Suprapubic skin (tissue), 4 donors: ENCODE data around the gene DACH2. TPM values are rescaled to one million over a fixed set of nuclear protein-coding genes. Genes with fewer than 3 reads are reported as not detected.

ENCODE experiments used
- DNase-seq, 2 donors: peaks; one replicate each; pipeline ENCODE4 v3.0.0-alpha.2; 2019; ENCODE audit warnings: low spot score in 2 of 2
- H3K27ac ChIP-seq: fragments of 200-600 bp; sonication (generic); one replicate; pipeline ENCODE4 v1.5.1; 2019
- H3K27me3 ChIP-seq: fragments of 200-600 bp; sonication (generic); one replicate; pipeline ENCODE4 v1.5.1; 2019
- H3K36me3 ChIP-seq: fragments of 200-600 bp; sonication (generic); one replicate; pipeline ENCODE4 v1.5.1; 2019
- H3K4me1 ChIP-seq: fragments of 200-600 bp; sonication (generic); one replicate; pipeline ENCODE4 v1.5.1; 2019
- H3K4me3 ChIP-seq: fragments of 200-600 bp; sonication (generic); one replicate; pipeline ENCODE4 v1.5.1; 2019; ENCODE audit warnings: mild to moderate bottlenecking
- H3K9me3 ChIP-seq: fragments of 200-600 bp; sonication (generic); one replicate; pipeline ENCODE4 v1.5.1; 2019
- EP300 ChIP-seq: sonication (generic); formaldehyde crosslinking; IDR thresholded peaks from one replicate; pipeline ENCODE4 v1.6.1; 2017; ENCODE audit warnings: antibody characterized with exemption
- POLR2A ChIP-seq, 2 donors: fragments of 450-650 bp; IDR thresholded peaks; one replicate each; pipeline ENCODE4 v1.6.1; 2017; ENCODE audit warnings: antibody characterized with exemption in 2 of 2, mild to moderate bottlenecking in 2 of 2, moderate library complexity in 2 of 2
- POLR2AphosphoS5 ChIP-seq, 3 donors: sonication (generic); formaldehyde crosslinking; IDR thresholded peaks; one replicate each; pipeline ENCODE4 v1.6.1; 2017; ENCODE audit warnings: antibody characterized with exemption in 3 of 3
- WGBS: methylation state at CpG from one replicate; pipeline ENCODE4 v1.1.5; 2018; 5-methylcytosine and 5-hydroxymethylcytosine counted together
- total RNA-seq, 4 donors: library from RNA; depleted of rRNA; stranded (reverse); fragments of >200 nt; gene quantifications; one replicate each; pipeline ENCODE4 v1.1.0, GENCODE V29; 2016
- TF ChIP-seq, protein P1 (sequence below), 2 donors: fragments of 200-600 bp in 1 of 2; fragments of 450-650 bp in 1 of 2; sonication (generic) in 1 of 2; IDR thresholded peaks; one replicate each; pipeline ENCODE4 v1.5.1; 2016 to 2019; ENCODE audit warnings: antibody characterized with exemption in 2 of 2, mild to moderate bottlenecking in 1 of 2, moderate library complexity in 1 of 2

DACH2 gene
- total RNA-seq, 4 donors from 2014 or later, result 0.25 to 0.32 TPM; not detected in 2

GRCh38 chrX:86379209-86379608 lies 231.0 kb downstream of the DACH2 start:
- Histone ChIP-seq H3K36me3 (no peaks in the 10 kb centered on the region), H3K4me3 (no peak overlapping the region), H3K4me1 (no peaks in the 10 kb centered on the region), H3K27ac (no peak overlapping the region), H3K27me3 (no peaks in the 10 kb centered on the region), H3K9me3 (no peaks in the 10 kb centered on the region)
- DNase-seq, result no peak
- TF ChIP-seq EP300 (no peak), POLR2A (IDR thresholded peaks at IDR 0.05) (no peak), POLR2AphosphoS5 (IDR thresholded peaks at IDR 0.05) (no peak)
- TF ChIP-seq, protein P1, sequence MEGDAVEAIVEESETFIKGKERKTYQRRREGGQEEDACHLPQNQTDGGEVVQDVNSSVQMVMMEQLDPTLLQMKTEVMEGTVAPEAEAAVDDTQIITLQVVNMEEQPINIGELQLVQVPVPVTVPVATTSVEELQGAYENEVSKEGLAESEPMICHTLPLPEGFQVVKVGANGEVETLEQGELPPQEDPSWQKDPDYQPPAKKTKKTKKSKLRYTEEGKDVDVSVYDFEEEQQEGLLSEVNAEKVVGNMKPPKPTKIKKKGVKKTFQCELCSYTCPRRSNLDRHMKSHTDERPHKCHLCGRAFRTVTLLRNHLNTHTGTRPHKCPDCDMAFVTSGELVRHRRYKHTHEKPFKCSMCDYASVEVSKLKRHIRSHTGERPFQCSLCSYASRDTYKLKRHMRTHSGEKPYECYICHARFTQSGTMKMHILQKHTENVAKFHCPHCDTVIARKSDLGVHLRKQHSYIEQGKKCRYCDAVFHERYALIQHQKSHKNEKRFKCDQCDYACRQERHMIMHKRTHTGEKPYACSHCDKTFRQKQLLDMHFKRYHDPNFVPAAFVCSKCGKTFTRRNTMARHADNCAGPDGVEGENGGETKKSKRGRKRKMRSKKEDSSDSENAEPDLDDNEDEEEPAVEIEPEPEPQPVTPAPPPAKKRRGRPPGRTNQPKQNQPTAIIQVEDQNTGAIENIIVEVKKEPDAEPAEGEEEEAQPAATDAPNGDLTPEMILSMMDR (IDR thresholded peaks at IDR 0.05), result no peak

- 36% methylated on average over 3 of the region's 3 CpGs for WGBS
These were observed 235.7 kb downstream of the DACH2 start for GRCh38 chrX:86383681-86384540.

DNA sequence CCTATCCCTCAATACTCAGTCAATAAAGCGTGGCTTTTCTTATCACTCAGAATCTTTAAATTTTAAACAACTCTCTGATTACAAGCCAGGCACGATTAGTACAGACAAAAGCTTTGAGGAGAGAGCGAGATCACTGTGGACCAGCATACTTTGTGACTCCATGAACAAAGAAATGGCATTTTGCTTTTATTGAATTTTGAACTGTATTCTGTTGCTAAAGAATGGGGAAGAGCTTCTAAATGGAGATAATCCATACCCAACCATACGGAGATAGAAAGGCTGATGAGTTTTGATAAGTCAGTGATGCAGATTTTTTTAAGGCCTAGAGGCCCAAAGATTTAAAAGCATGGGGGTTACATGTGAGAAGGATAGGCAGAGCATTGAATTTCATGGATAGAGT lies 259.1 kb downstream of the DACH2 start:
- H3K27me3 ChIP-seq, result no peaks in the 10 kb centered on the region
- no peaks in the 10 kb centered on the region for H3K36me3 ChIP-seq
- no peak for TF ChIP-seq EP300
- TF ChIP-seq POLR2AphosphoS5 (IDR thresholded peaks at IDR 0.05), result no peak
- no peak for TF ChIP-seq POLR2A (IDR thresholded peaks at IDR 0.05)
- TF ChIP-seq, protein P1 (IDR thresholded peaks at IDR 0.05), result no peak
- DNase-seq, result no peak
- no peaks in the 10 kb centered on the region for H3K9me3 ChIP-seq
- no peak overlapping the region for H3K4me3 ChIP-seq
- H3K27ac ChIP-seq, result no peak overlapping the region
- 66% methylated on average over 4 of the region's 4 CpGs for WGBS
- H3K4me1 ChIP-seq, result no peaks in the 10 kb centered on the region

More at GRCh38 chrX:86383681-86384540, 235.7 kb downstream of the DACH2 start:
- H3K4me1 ChIP-seq, result no peaks in the 10 kb centered on the region
- no peak for DNase-seq
- H3K27ac ChIP-seq, result no peak overlapping the region
- TF ChIP-seq, protein P1 (IDR thresholded peaks at IDR 0.05), result no peak
- no peak for TF ChIP-seq EP300
- TF ChIP-seq POLR2A (IDR thresholded peaks at IDR 0.05), result no peak
- no peaks in the 10 kb centered on the region for H3K27me3 ChIP-seq
- H3K9me3 ChIP-seq, result no peaks in the 10 kb centered on the region
- no peaks in the 10 kb centered on the region for H3K36me3 ChIP-seq
- no peak overlapping the region for H3K4me3 ChIP-seq

DNA sequence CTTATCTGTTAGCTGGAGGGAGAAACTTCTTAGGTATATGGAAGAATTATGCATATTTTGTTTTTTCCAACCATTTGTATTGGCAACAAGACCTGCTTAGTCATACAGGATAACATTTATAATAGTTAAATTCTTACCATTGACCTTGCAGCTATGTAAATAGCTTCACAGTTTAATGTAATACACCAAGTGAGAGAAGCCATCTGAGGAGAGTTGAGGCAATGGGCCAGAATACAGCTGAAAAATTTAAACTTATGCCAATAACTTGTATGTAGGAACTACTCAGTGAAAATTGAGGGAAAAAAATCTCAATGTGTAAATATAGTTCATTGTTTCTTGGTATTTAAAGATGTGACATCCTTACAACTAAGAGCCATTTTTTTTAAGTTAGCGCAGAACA lies 273.5 kb downstream of the DACH2 start:
- TF ChIP-seq POLR2A (IDR thresholded peaks at IDR 0.05) (no peak), EP300 (no peak), POLR2AphosphoS5 (IDR thresholded peaks at IDR 0.05) (no peak)
- TF ChIP-seq, protein P1 (IDR thresholded peaks at IDR 0.05), result no peak
- Histone ChIP-seq H3K9me3 (no peaks in the 10 kb centered on the region), H3K27ac (no peak overlapping the region), H3K27me3 (no peaks in the 10 kb centered on the region), H3K36me3 (no peaks in the 10 kb centered on the region), H3K4me1 (no peaks in the 10 kb centered on the region), H3K4me3 (no peak overlapping the region)
- WGBS, result 76% methylated on average over 1 of the region's 1 CpG
- DNase-seq, result no peak

DNA sequence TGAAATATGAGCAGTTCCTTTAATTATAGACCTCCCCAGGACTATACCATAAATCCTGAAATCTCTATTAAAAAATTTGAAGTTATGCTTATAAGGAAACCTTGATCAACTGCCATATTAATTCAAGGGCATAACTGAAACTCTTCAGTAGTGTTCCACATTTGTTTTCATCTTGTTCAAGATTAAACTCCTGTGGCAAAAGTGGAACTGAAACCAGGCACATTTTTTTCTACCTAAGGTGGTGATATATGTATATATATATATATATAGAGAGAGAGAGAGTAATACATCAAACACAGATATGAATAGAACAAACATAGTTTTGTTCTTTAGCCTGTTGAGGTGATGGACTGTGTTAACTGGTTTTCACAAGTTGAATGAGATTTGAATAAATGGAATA lies 287.9 kb downstream of the DACH2 start:
- no peak for DNase-seq
- H3K9me3 ChIP-seq, result no peaks in the 10 kb centered on the region
- TF ChIP-seq, protein P1 (IDR thresholded peaks at IDR 0.05), result no peak
- TF ChIP-seq EP300, result no peak
- TF ChIP-seq POLR2A (IDR thresholded peaks at IDR 0.05), result no peak
- no peak for TF ChIP-seq POLR2AphosphoS5 (IDR thresholded peaks at IDR 0.05)
- H3K27ac ChIP-seq, result no peak overlapping the region
- H3K4me1 ChIP-seq, result no peaks in the 10 kb centered on the region
- H3K36me3 ChIP-seq, result no peaks in the 10 kb centered on the region
- no peaks in the 10 kb centered on the region for H3K27me3 ChIP-seq
- H3K4me3 ChIP-seq, result no peak overlapping the region
